HG03135 (cell line): ENCODE measurements around the gene SPOPL.

Source experiments
- ATAC-seq: cut with Tn5 transposase; IDR thresholded peaks from one replicate; pipeline ENCODE4 v1.9.1; 2021; ENCODE audit warnings: mild to moderate bottlenecking, moderate library complexity; ENCODE audit not compliant: unreplicated experiment

Gene SPOPL

DNA sequence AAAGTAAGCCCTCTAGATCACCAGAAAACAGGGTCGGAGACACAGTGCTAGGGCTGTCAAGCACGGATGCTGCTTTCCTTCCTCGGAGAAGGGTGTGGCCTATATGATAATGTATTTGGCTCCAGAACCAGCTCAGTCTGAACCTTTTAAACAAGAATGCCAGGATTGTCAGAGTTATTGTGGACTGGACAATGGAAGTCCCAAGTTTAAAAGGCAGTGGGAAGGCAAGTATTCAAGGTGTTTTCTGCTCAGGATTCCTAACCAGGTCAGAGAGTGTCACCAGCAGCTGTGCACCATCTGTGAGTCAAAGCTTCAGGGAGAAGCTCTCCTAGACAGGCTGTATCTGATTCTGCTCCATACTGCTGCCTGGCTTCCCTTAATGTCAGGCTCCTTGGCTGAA lies 94.8 kb downstream of the SPOPL start:
- no peak for ATAC-seq

GRCh38 chr2:138600732-138601457 lies 99.3 kb downstream of the SPOPL start:
- ATAC-seq = no peak

GRCh38 chr2:138601458-138602165 lies 100.0 kb downstream of the SPOPL start:
- no peak for ATAC-seq

DNA sequence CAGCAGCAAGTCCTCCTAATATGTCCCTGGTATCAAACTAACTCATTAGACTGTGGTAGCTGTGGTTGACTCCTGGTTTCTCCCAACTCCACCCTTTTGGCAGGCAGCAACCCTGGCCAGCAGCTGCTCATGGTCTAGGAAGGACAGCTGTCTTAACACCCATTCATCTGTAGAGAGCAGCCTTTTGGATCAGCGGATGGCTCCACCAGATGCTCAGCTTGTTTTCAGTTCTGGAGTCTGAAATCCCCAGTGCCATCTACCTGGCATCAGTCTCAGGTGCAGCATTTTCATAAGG lies 100.5 kb downstream of the SPOPL start:
- ATAC-seq = no peak

- no peak for ATAC-seq
These were observed 106.2 kb downstream of the SPOPL start for GRCh38 chr2:138607746-138608145.

- ATAC-seq = no peak
These were observed 107.9 kb downstream of the SPOPL start for GRCh38 chr2:138609446-138609845.

DNA sequence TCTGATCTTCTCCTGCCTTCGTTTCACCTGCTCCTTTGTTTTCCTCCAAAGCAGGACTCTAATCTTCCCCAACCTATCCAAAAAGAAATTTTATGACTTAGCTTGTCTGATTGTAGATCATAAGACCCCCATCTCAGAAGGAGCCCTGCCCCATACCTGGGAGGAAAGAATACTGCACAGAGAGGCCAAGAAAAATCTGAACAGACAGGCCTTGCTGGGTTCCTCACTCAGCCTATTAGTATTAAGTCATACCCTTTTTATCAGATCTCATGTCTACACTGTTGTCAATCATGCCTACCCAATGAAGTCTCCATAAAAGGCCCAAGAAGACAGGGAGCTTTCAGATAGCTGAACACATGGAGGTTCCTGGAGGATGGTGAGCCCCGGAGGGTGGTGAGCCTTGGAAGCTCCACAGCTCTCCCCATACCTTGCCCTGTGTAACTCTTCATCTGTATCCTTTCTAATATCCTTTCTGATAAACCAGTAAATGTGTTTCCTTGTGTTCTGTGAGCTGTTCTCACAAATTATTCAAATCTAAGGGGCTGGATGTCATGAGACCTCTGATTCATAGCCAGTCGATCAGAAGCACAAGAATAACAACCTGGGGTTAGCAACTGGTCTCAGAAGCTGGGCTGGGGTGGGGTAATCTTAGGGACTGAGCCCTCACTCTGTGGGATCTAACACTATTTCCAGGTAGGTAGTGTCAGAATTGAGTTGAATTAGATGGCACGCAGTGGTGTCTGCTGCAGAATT lies 108.8 kb downstream of the SPOPL start:
- no peak for ATAC-seq

- ATAC-seq = no peak
These were observed 113.7 kb downstream of the SPOPL start for GRCh38 chr2:138615257-138615656.

DNA sequence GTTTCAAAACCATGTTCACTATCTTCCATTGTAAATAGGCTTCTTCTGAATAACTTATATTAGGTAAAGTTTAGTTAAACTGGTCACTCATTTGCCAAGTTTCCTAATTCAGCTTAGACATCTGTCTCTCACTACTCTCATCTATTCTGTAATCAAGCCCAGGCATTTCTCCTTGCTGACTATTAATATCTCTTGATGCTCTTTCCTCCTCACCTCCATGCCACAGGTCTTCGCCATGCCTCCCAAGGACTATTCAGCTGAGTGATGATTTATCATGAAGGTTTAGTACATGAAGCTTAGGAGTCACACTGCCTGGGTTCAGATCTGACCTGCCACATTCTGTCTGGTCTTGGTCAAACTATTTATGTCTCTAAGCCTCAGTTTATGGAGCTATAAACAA lies 115.5 kb downstream of the SPOPL start:
- no peak for ATAC-seq

DNA sequence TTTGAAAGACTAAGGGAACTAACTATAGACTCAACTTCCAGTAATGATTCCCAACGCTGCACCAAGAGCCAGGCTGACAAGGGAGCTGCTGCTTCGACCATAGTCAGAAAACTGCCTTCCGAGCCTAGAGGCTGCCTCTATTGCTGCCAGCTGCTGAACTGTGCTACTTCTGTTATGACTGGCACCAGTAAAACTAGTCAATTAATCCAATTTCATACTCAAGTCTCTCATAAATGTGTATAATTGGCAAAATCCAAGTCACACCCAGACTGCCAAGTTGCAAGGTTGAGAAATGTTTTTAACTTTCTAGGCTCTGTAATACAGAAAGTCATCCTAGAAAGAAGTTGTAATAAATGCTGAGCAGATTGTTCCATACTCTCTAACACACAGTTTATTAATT lies 117.4 kb downstream of the SPOPL start:
- ATAC-seq = no peak

DNA sequence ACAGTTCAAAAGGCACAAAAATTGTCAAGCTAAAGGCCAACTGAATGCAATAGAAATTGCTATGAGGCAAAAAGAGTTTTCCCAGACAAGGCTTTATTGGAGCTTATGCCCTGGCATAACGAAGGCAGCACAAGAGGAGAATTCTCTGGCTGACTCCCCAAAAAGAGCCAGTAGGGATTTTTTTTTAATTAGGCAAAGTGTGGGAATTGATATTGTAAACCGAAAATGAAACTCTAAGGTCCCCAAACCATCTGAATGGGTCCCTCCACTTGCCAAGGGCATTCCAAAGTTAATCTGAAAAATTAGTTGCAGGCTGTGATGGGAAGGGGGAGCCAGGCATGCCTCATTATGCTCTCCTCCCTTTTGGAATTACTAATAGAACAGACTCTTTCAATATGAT lies 118.9 kb downstream of the SPOPL start:
- no peak for ATAC-seq

GRCh38 chr2:138621139-138621538 lies 119.6 kb downstream of the SPOPL start:
- no peak for ATAC-seq

- no peak for ATAC-seq
These were observed 121.0 kb downstream of the SPOPL start for GRCh38 chr2:138622613-138623012.
